HG02571 (cell line): ENCODE data around the gene CNOT6L.
A peak's percentile ranks its signal among the peaks of the same experiment; 100 is the strongest.
"Not testable (repeated sequence)": the region's sequence is repeated elsewhere in the genome, so short reads cannot be mapped to it uniquely, and the experiment has no call there.

ENCODE experiments used
- ATAC-seq: cut with Tn5 transposase; IDR thresholded peaks from one replicate; pipeline ENCODE4 v1.9.1; 2021; ENCODE audit warnings: mild to moderate bottlenecking, moderate library complexity; ENCODE audit not compliant: unreplicated experiment

Gene CNOT6L

GRCh38 chr4:77818602-77819403, at the start of gene CNOT6L:
CNOT6L (minus strand) TSS chr4:77819368; CDS start chr4:77819308, 60 bp downstream.
- ATAC-seq: no peak

- no peak for ATAC-seq
Observed at GRCh38 chr4:77865259-77865658, 46.1 kb upstream of the CNOT6L start.

GRCh38 chr4:77863341-77863740, 44.2 kb upstream of the CNOT6L start:
- ATAC-seq: not testable (repeated sequence)

- peak; percentile 83 for ATAC-seq
Observed at GRCh38 chr4:77862478-77863216, 43.5 kb upstream of the CNOT6L start, which contains the start of gene MRPL1. MRPL1 (plus strand) TSS chr4:77862830; CDS start chr4:77862849, 19 bp downstream.

GRCh38 chr4:77861495-77861894, 42.3 kb upstream of the CNOT6L start:
- no peak for ATAC-seq

- ATAC-seq: no peak
Observed at GRCh38 chr4:77859256-77859655, 40.1 kb upstream of the CNOT6L start.

- ATAC-seq: no peak
Observed at GRCh38 chr4:77856152-77856551, 37.0 kb upstream of the CNOT6L start.

GRCh38 chr4:77854431-77855111, 35.4 kb upstream of the CNOT6L start:
- no peak for ATAC-seq

GRCh38 chr4:77852892-77853495, 33.8 kb upstream of the CNOT6L start:
- peak; percentile 87 for ATAC-seq

GRCh38 chr4:77849278-77849965, 30.3 kb upstream of the CNOT6L start:
- ATAC-seq: no peak

GRCh38 chr4:77848508-77848907, 29.3 kb upstream of the CNOT6L start:
- ATAC-seq: no peak

GRCh38 chr4:77845929-77846328, 26.8 kb upstream of the CNOT6L start:
- no peak for ATAC-seq

GRCh38 chr4:77845400-77845799, 26.2 kb upstream of the CNOT6L start:
- ATAC-seq: no peak

- ATAC-seq: no peak
Observed at GRCh38 chr4:77844363-77844762, 25.2 kb upstream of the CNOT6L start.

GRCh38 chr4:77843628-77844027, 24.5 kb upstream of the CNOT6L start:
- ATAC-seq: no peak

GRCh38 chr4:77834403-77834802, 15.2 kb upstream of the CNOT6L start:
- ATAC-seq: no peak

GRCh38 chr4:77833126-77833724, 14.1 kb upstream of the CNOT6L start:
- ATAC-seq: no peak

- ATAC-seq: peak; percentile 63
Observed at GRCh38 chr4:77827343-77827742, 8.2 kb upstream of the CNOT6L start.

- ATAC-seq: no peak
Observed at GRCh38 chr4:77826275-77826674, 7.1 kb upstream of the CNOT6L start.

GRCh38 chr4:77821775-77822174, 2.6 kb upstream of the CNOT6L start:
- no peak for ATAC-seq
